H1 (cell line): ENCODE data around the gene GTF2H3. TPM values are rescaled to one million over a fixed set of nuclear protein-coding genes. Genes with fewer than 3 reads are reported as not detected.

Source experiments
- CTCF ChIP-seq, 3 experiments: IDR thresholded peaks; 1 replicate in 2 of 3; 2 replicates in 1 of 3; pipeline versions ENCODE4 v1.5.1 to v1.6.1; 2011; ENCODE audit warnings: low read length in 3 of 3, mild to moderate bottlenecking in 3 of 3, inconsistent platforms in 2 of 3, low read depth in 1 of 3, moderate library complexity in 1 of 3; ENCODE audit not compliant: insufficient read depth in 1 of 3; ENCODE audit errors: control extremely low read depth in 1 of 3
- polyA plus RNA-seq, 7 experiments: library from polyadenylated mRNA; depleted of rRNA in 3 of 7; stranded (reverse) in 5 of 7; unstranded in 2 of 7; fragments of >200 nt in 5 of 7; fragments of 200-250 nt in 2 of 7; gene quantifications; 1 replicate in 5 of 7; 2 replicates in 1 of 7; 4 replicates in 1 of 7; pipeline versions ENCODE4 v1.2.1 to v1.2.3, GENCODE V29; 2011 to 2013; ENCODE audit warnings: missing spikeins in 2 of 7, mixed read lengths in 2 of 7
- total RNA-seq: library from RNA; stranded (reverse); fragmentation: NEBNext Ultra II Directional; extraction: Animal tissue kit (Norgen Biotek cat#: 25700); gene quantifications from 2 replicates; pipeline ENCODE4 v1.2.1, GENCODE V29; 2021

The GTF2H3 gene
- total and polyA plus RNA-seq, 2 of the 8 experiments (the other 6 are each of a cell fraction or from before 2014, with no cell fraction given), result 21.0 to 32.1 TPM

GRCh38 chr12:123599721-123600120 lies 33.9 kb upstream of the GTF2H3 start (continued):
- TF ChIP-seq CTCF (IDR thresholded peaks at IDR 0.05; ENCODE audit: control extremely low read depth in 1 of 3, insufficient read depth in 1 of 3, low read depth in 1 of 3, low read length in 3 of 3), result no peak
